GM12892 (cell line): Measurements from ENCODE around the gene HPN.

Experiments used
- DNase-seq: peaks from one replicate; pipeline ENCODE4 v3.0.0; 2011; ENCODE audit not compliant: insufficient read length
- FAIRE-seq: peaks from 2 replicates; lab custom pipeline; 2011; peaks lifted over from hg19 to GRCh38; lab: Jason Lieb, UNC
- POLR2A ChIP-seq: IDR thresholded peaks from 2 replicates; pipeline ENCODE4 v1.6.1; 2011; ENCODE audit warnings: low read depth, low read length, control low read depth
- POLR2AphosphoS5 ChIP-seq: IDR thresholded peaks from 2 replicates; pipeline ENCODE4 v1.6.1; 2011; ENCODE audit warnings: low read depth, low read length, control low read depth
- TAF1 ChIP-seq: IDR thresholded peaks from 2 replicates; pipeline ENCODE4 v1.6.1; 2011; ENCODE audit warnings: low read depth, mild to moderate bottlenecking, control low read depth, low read length, borderline replicate concordance

Gene HPN

DNA sequence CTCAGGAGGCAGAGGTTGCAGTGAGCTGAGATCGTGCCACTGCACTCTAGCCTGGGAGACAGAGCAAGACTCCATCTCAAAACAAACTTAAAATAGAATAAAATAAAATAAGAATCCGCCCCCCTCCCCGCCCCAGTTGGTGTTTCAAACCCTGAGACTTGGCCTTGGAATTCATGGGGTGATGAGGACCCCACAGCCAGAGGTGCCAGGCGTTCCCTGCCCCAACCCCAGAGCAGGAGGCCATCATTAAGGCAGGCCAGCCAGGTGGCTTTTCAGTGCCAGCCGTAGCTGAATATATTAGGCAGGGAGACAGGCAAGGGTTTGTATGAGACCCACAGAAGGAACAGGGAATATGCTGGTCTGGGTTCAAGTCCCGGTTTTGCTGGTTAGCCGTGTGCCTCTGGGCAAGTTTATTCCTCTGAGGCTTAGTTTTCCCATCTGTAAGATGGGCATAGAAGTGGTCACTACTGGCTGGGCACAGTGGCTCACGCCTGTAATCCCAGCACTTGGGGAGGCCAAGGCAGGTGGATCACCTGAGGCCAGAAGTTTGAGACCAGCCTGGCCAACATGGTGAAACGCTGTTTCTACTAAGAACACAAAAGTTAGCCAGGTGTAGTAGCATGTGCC is 12.3 kb downstream of the HPN start:
- no peak for DNase-seq
- no peak for FAIRE-seq
- no peak for TF ChIP-seq POLR2AphosphoS5
- no peak for TF ChIP-seq TAF1
- TF ChIP-seq POLR2A = no peak

DNA sequence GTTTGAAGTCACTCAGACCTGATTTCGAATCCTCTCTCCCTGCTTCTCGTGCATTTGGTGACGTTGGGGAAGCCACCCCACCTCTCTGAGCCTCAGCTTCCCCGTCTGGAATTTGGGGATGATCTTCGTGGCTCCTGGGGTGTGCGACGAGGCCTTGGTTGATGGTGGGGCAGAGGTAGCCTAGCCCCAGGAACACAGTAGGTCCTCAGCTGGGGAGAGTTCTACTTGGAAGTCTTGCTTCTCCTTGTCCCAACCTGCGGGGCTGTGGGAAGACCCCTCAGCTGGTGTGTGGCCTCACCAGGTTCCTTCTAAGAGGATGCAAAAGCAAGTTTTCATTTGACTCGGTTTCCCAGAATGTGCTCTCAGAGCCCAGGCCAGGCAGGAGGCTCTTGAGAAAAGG is 13.1 kb downstream of the HPN start:
- DNase-seq (no peak), FAIRE-seq (no peak)
- TF ChIP-seq POLR2A (no peak), TAF1 (no peak), POLR2AphosphoS5 (no peak)

- FAIRE-seq = no peak
These were observed 14.2 kb downstream of the HPN start for GRCh38 chr19:35055715-35056179.

DNA sequence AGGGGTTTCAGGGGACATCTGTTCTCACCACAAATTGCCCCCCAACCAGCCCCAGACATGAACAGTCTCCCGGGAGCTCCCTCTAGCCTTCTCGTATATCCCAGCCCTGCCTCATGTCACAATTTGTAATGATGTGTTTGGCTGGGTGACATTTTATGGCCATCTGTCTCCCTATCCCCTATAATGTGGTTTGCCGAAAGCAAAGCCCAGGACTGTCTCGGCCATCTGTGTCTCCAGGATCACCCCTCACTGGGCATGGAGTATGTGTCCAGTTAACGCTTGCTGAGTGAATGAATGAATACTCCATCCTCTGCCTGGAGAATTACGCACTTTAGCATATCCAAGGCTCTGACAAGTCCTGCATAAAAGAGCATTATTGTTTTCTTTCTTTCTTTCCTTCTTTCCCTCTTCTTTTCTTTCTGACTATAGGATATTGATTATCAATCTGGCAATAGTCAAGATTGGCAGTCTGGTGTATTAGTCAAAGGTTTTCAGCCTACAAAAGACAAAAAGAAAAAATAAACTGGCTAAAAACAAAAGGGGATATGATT is 15.1 kb downstream of the HPN start:
- FAIRE-seq = no peak
- DNase-seq = no peak
- TF ChIP-seq TAF1 (no peak), POLR2AphosphoS5 (no peak), POLR2A (no peak)

More at GRCh38 chr19:35055715-35056179, 14.2 kb downstream of the HPN start:
- no peak for DNase-seq
- TF ChIP-seq TAF1 (no peak), POLR2A (no peak), POLR2AphosphoS5 (no peak)

GRCh38 chr19:35058370-35058769 is 16.8 kb downstream of the HPN start:
- TF ChIP-seq POLR2AphosphoS5 = no peak
- TF ChIP-seq POLR2A = no peak
- TF ChIP-seq TAF1 = no peak
- DNase-seq = no peak
- FAIRE-seq = no peak

DNA sequence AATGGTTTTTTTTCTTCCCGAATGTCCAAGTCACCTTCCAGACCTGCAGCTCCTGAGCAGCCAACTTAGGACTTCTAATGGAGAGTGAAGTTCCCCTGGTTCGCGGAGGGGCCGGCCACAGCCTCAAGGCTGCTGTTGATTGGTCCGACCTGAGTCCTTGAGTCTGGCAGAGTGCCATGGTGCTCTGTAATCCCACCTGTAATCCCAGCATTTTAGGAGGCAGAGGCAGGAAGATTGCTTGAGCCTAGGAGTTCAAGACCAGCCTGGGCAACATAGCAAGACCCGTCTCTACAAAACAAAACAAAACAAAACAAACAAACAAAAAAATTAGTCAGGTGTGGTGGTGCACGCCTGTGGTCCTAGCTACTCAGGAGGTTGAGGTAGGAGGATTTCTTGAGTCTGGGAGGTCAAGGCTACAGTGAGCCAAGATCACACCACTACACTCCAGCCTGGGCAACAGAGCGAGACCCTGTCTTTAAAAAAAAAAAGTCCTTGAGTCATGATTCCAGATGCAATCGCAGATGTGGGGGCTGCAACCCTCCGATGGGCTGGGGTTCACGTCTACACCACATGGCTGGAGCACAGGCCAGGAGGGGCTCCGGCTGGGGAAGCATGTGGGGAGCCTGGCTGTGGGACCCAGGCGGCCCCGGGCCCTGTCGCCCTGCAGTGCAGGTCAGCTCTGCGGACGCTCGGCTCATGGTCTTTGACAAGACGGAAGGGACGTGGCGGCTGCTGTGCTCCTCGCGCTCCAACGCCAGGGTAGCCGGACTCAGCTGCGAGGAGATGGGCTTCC is 17.7 kb downstream of the HPN start:
- TF ChIP-seq TAF1 (no peak), POLR2A (no peak), POLR2AphosphoS5 (no peak)
- FAIRE-seq (no peak), DNase-seq (no peak)

DNA sequence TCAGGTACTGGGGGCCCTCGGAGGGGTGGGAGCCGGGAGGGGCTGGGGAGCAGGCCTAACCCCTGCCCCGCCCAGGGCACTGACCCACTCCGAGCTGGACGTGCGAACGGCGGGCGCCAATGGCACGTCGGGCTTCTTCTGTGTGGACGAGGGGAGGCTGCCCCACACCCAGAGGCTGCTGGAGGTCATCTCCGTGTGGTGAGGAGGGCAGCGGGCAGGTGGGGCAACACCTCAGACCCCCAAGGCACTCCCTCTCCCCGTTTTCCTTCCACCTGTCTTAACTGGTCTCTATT is 18.2 kb downstream of the HPN start:
- FAIRE-seq = no peak
- no peak for TF ChIP-seq POLR2AphosphoS5

DNA sequence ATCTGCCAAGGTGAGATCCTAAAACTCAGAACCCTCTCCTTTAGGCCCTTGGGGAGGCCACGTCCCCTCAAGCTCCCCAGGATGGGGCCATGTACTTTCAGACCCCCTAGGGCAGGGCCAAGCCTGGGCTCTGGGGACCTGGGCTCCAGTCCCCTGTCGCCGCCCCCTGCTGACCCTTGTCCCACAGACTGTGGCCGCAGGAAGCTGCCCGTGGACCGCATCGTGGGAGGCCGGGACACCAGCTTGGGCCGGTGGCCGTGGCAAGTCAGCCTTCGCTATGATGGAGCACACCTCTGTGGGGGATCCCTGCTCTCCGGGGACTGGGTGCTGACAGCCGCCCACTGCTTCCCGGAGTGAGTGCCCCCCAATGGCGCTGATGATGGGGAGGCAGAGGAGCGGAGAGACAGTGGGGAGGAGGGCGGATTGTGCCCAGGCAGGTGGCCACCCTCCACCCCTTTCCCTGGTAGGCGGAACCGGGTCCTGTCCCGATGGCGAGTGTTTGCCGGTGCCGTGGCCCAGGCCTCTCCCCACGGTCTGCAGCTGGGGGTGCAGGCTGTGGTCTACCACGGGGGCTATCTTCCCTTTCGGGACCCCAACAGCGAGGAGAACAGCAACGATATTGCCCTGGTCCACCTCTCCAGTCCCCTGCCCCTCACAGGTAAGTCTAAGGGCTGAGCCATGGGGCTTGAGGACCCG is 18.8 kb downstream of the HPN start:
- TF ChIP-seq POLR2AphosphoS5 (no peak), TAF1 (no peak), POLR2A (no peak)
- FAIRE-seq (no peak), DNase-seq (no peak)

More for the DNA sequence above, 18.2 kb downstream of the HPN start:
- no peak for DNase-seq

- FAIRE-seq = no peak
- TF ChIP-seq POLR2AphosphoS5 = no peak
- no peak for TF ChIP-seq POLR2A
- TF ChIP-seq TAF1 = no peak
- DNase-seq = no peak
These were observed 20.3 kb downstream of the HPN start for GRCh38 chr19:35061583-35062373.

DNA sequence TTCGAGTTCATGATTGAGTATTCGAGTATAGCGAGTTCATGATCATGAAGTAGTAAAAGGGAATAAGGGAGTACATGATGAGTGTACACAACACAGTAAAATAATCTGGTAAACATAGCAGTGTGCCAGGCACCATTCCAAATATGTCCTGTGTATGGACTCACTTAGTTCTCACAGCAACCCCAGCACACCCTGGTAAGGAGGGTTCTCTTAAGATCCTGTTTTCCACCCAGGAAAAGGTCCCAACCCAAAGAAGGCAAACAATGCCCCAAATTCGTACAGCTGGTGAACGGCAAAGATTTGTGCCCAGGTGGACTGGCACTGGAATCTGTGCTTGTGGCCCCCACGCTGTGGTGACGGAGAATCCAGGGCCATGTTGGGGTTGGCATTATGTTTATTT is 21.4 kb downstream of the HPN start:
- no peak for FAIRE-seq
- DNase-seq = no peak
- TF ChIP-seq POLR2AphosphoS5 (no peak), TAF1 (no peak), POLR2A (no peak)
